Upper lobe of right lung (tissue), 1 donor: ENCODE measurements around the gene TXNRD2. TPM values are rescaled to one million over a fixed set of nuclear protein-coding genes. Genes with fewer than 3 reads are reported as not detected.

Experiments used
- ATAC-seq: fragments of 200-7000 bp; cut with Tn5 transposase; one replicate; pipeline ENCODE4 v1.9.1; 2020; ENCODE audit warnings: mild to moderate bottlenecking, moderate library complexity
- DNase-seq: peaks from one replicate; pipeline ENCODE4 v3.0.0-alpha.2; 2020
- H3K27ac ChIP-seq: fragments of 200-600 bp; one replicate; pipeline ENCODE4 v1.8.0; 2022
- H3K27me3 ChIP-seq: fragments of 200-600 bp; one replicate; pipeline ENCODE4 v1.8.0; 2022; ENCODE audit warnings: mild to moderate bottlenecking
- H3K36me3 ChIP-seq: fragments of 200-600 bp; one replicate; pipeline ENCODE4 v1.8.0; 2022
- H3K4me1 ChIP-seq: fragments of 200-600 bp; one replicate; pipeline ENCODE4 v1.8.0; 2022
- H3K4me3 ChIP-seq: fragments of 200-600 bp; one replicate; pipeline ENCODE4 v1.8.0; 2022; ENCODE audit warnings: mild to moderate bottlenecking
- H3K9me3 ChIP-seq: fragments of 200-600 bp; one replicate; pipeline ENCODE4 v1.8.0; 2022
- intact Hi-C: fragments of 100-400 bp; cut with DNase I; formaldehyde crosslinking; loops from one replicate; pipeline ENCODE4 v1.11.0; 2022
- total RNA-seq: library from RNA; stranded (reverse); fragmentation: NEBNext Ultra II Directional; extraction: Animal tissue kit (Norgen Biotek cat#: 25700); gene quantifications from one replicate; pipeline ENCODE4 v1.2.1, GENCODE V29; 2021
- TF ChIP-seq, protein P1 (sequence below): fragments of 200-600 bp; IDR thresholded peaks from one replicate; pipeline ENCODE4 v1.8.0; 2022; ENCODE audit warnings: antibody characterized with exemption
- donor health status: DM: no; HTN: yes; CAD: no; lungs with severe emphysema.

TXNRD2 gene
- total RNA-seq, 1 donor from 2014 or later = 40.7 TPM

- no peak overlapping the region for H3K4me3 ChIP-seq
- DNase-seq (no peak), ATAC-seq (no peak)
- H3K27ac ChIP-seq = no peak overlapping the region
- intact Hi-C loops = no loop called here
- H3K36me3 ChIP-seq = peaks cover 10% of the 10 kb centered on the region
- H3K4me1 ChIP-seq = peaks cover 7% of the 10 kb centered on the region
- TF ChIP-seq, protein P1, sequence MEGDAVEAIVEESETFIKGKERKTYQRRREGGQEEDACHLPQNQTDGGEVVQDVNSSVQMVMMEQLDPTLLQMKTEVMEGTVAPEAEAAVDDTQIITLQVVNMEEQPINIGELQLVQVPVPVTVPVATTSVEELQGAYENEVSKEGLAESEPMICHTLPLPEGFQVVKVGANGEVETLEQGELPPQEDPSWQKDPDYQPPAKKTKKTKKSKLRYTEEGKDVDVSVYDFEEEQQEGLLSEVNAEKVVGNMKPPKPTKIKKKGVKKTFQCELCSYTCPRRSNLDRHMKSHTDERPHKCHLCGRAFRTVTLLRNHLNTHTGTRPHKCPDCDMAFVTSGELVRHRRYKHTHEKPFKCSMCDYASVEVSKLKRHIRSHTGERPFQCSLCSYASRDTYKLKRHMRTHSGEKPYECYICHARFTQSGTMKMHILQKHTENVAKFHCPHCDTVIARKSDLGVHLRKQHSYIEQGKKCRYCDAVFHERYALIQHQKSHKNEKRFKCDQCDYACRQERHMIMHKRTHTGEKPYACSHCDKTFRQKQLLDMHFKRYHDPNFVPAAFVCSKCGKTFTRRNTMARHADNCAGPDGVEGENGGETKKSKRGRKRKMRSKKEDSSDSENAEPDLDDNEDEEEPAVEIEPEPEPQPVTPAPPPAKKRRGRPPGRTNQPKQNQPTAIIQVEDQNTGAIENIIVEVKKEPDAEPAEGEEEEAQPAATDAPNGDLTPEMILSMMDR = no peak
- no peaks in the 10 kb centered on the region for H3K9me3 ChIP-seq
- no peaks in the 10 kb centered on the region for H3K27me3 ChIP-seq
These were observed 39.7 kb upstream of the TXNRD2 start for GRCh38 chr22:19981171-19981960.

- intact Hi-C loops = no loop called here
- Histone ChIP-seq H3K4me1 (peaks cover 3% of the 10 kb centered on the region), H3K36me3 (peaks cover 10% of the 10 kb centered on the region), H3K27ac (no peak overlapping the region), H3K9me3 (no peaks in the 10 kb centered on the region), H3K4me3 (no peak overlapping the region), H3K27me3 (no peaks in the 10 kb centered on the region)
- DNase-seq (no peak), ATAC-seq (no peak)
- TF ChIP-seq, protein P1 = no peak
These were observed 39.1 kb upstream of the TXNRD2 start for GRCh38 chr22:19980766-19981165.

DNA sequence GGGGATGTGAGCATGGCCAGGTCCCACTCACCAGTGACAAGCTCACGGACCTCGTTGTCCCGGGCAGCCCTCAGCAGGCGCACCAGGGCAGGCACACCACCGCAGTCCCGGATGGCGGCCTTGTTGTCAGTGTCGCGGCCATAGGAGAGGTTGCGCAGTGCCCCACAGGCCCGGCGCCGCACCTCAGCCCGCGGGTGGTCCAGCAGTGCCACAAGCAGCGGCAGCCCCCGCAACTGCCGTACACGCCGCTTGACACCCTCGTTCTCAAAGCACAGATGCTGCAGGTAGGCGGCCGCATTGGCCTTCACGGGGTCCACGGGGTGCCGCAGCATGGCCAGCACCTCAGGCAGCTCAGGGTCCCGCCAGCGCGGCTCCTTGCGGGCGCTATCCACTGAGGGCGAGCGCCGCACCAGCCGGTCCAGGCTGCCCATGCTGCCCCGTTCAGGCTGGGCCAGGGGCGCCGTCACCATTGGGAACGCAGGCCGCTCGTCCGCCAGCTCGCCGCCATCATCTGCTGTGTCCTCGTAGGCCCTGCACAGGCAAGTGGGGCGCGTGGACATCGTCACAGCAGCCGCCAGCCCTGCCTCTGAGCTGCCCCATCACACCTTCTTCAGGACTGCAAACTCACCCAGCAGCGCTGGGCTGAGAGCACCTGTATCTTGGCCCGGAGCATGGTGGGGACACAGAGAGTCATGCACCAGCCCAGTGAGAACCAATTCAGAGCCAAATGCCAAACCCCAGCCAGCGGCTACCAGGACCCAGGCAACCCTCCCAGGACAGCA is 38.3 kb upstream of the TXNRD2 start:
- Histone ChIP-seq H3K27ac (no peak overlapping the region), H3K4me3 (no peak overlapping the region), H3K36me3 (peaks cover 10% of the 10 kb centered on the region), H3K27me3 (no peaks in the 10 kb centered on the region), H3K9me3 (no peaks in the 10 kb centered on the region), H3K4me1 (no peaks in the 10 kb centered on the region)
- ATAC-seq = no peak
- TF ChIP-seq, protein P1 = no peak
- no peak for DNase-seq
- intact Hi-C loops = no loop called here

DNA sequence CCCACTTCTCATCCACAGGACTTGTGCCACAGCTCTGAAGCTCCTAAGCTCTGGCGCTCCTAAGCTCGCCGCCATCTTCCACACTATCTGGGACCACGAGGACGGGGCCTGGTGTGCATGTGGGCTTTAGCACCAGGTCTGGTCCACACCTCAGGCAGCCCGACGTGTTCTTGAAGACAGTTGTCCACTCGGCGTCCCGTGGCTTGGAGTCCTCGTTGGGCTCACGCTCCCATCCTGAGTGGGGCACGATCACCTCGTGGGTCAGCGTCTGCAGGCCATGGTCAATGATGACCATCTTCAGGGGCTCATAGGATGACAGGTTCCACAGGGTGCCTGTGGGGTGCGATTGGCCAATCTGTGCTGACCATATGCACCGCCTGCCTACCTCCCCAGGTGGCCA is 37.1 kb upstream of the TXNRD2 start:
- Histone ChIP-seq H3K4me1 (no peaks in the 10 kb centered on the region), H3K27ac (no peak overlapping the region), H3K36me3 (peaks cover 10% of the 10 kb centered on the region), H3K27me3 (no peaks in the 10 kb centered on the region), H3K9me3 (no peaks in the 10 kb centered on the region), H3K4me3 (no peak overlapping the region)
- no peak for DNase-seq
- ATAC-seq = no peak
- TF ChIP-seq, protein P1 = no peak
- intact Hi-C loops = no loop called here

DNA sequence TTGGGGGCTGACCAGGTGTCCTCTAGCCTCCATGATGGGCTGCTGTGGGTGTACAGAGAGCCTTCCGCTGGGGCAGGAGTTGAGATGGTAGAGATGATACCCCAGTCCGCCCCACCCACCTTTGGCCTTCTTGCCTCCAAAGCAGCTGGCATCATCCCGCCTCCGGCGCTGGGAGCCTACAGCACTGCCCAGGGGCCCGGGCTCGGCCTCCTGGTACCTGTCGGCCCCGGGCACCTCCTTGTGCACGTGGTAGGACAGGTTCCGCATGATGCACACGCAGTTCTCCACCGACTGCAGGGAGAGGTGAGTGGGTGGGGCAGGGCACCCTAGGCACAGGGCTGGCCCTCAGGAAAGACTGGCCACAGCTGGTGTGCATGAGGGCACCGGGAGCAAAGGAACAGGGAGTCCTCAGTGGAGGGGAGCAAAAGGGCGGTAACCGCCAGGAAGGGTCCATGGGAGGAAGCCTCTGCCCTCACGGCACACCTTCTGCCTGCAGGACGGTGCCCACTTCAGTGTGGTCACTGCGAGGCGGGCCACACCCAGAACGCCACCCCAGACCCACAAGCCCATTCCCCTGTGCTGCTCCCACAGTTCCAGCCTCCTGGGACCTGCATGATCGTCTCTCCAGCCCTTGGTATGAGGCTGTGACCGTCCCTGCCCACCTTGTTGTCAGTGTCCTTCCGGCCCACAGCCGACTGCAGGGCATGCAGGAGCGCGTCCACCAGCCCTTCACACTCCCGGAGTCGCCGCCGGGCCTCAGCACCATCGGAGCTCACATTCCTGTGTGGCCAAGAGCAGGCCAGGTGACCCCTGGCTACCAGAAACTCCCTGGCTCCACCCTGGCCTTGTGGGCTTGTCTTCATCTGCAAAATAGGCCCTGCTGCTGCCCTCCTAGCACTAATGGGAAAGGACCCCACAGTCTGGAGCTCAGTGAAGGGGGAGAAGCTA is 36.0 kb upstream of the TXNRD2 start:
- intact Hi-C loops = no loop called here
- Histone ChIP-seq H3K27me3 (no peaks in the 10 kb centered on the region), H3K9me3 (no peaks in the 10 kb centered on the region), H3K4me3 (no peak overlapping the region), H3K36me3 (peaks cover 17% of the 10 kb centered on the region), H3K4me1 (no peaks in the 10 kb centered on the region), H3K27ac (no peak overlapping the region)
- ATAC-seq (no peak), DNase-seq (no peak)
- TF ChIP-seq, protein P1 = no peak
